Measurements from ENCODE around the gene NDUFA6. TPM values are rescaled to one million over a fixed set of nuclear protein-coding genes. Genes with fewer than 3 reads are reported as not detected.
A peak's percentile ranks its signal among the peaks of the same experiment; 100 is the strongest.
"Not testable (repeated sequence)": the region's sequence is repeated elsewhere in the genome, so short reads cannot be mapped to it uniquely, and the experiment has no call there.

NDUFA6 gene
- total RNA-seq, 1 experiment from 2014 or later = 112 TPM

- H3K4me1 ChIP-seq = no peaks in the 10 kb centered on the region
- H3K9me3 ChIP-seq (replicated peaks) = no peaks in the 10 kb centered on the region
- no peak overlapping the region for H3K27ac ChIP-seq
- H3K27me3 ChIP-seq = no peaks in the 10 kb centered on the region
- no peak for DNase-seq
- H3K4me3 ChIP-seq = no peak overlapping the region
- no peaks in the 10 kb centered on the region for H3K36me3 ChIP-seq
Measured at GRCh38 chr22:42127606-42128005, 37.0 kb upstream of the NDUFA6 start.

- not testable (repeated sequence) for H3K36me3 ChIP-seq; H3K27me3 ChIP-seq; DNase-seq; H3K4me3 ChIP-seq; H3K27ac ChIP-seq; H3K4me1 ChIP-seq; H3K9me3 ChIP-seq (replicated peaks)
Measured at GRCh38 chr22:42123529-42123928, 33.0 kb upstream of the NDUFA6 start.

GRCh38 chr22:42120231-42121021 lies 29.9 kb upstream of the NDUFA6 start:
- H3K9me3 ChIP-seq (replicated peaks); DNase-seq; H3K27ac ChIP-seq; H3K4me1 ChIP-seq; H3K36me3 ChIP-seq; H3K27me3 ChIP-seq; H3K4me3 ChIP-seq: not testable (repeated sequence)

GRCh38 chr22:42116848-42117424 lies 26.4 kb upstream of the NDUFA6 start:
- DNase-seq = peak in 1 of 2 experiments; percentile 49
- Histone ChIP-seq H3K36me3 (no peaks in the 10 kb centered on the region), H3K9me3 (replicated peaks) (no peaks in the 10 kb centered on the region), H3K27me3 (no peaks in the 10 kb centered on the region), H3K4me3 (no peak overlapping the region), H3K27ac (no peak overlapping the region), H3K4me1 (no peaks in the 10 kb centered on the region)

GRCh38 chr22:42115420-42115830 lies 24.9 kb upstream of the NDUFA6 start:
- H3K27me3 ChIP-seq; H3K4me3 ChIP-seq; H3K36me3 ChIP-seq; H3K27ac ChIP-seq; DNase-seq; H3K9me3 ChIP-seq (replicated peaks); H3K4me1 ChIP-seq: not testable (repeated sequence)

GRCh38 chr22:42114721-42115120 lies 24.1 kb upstream of the NDUFA6 start:
- no peaks in the 10 kb centered on the region for H3K9me3 ChIP-seq (replicated peaks)
- peak in 1 of 2 experiments; percentile 61 for DNase-seq
- H3K27ac ChIP-seq = no peak overlapping the region
- no peaks in the 10 kb centered on the region for H3K27me3 ChIP-seq
- H3K4me3 ChIP-seq = no peak overlapping the region
- H3K4me1 ChIP-seq = no peaks in the 10 kb centered on the region
- no peaks in the 10 kb centered on the region for H3K36me3 ChIP-seq

- H3K36me3 ChIP-seq; H3K9me3 ChIP-seq (replicated peaks); H3K27me3 ChIP-seq; H3K4me1 ChIP-seq; H3K27ac ChIP-seq; H3K4me3 ChIP-seq: not testable (repeated sequence)
- peak in 1 of 2 experiments; percentile 42 for DNase-seq
Measured at GRCh38 chr22:42112793-42113192, 22.2 kb upstream of the NDUFA6 start.

GRCh38 chr22:42111798-42112197 lies 21.2 kb upstream of the NDUFA6 start:
- no peaks in the 10 kb centered on the region for H3K9me3 ChIP-seq (replicated peaks)
- DNase-seq = no peak
- H3K27ac ChIP-seq = no peak overlapping the region
- H3K4me3 ChIP-seq = no peak overlapping the region
- no peaks in the 10 kb centered on the region for H3K36me3 ChIP-seq
- H3K4me1 ChIP-seq = no peaks in the 10 kb centered on the region
- no peaks in the 10 kb centered on the region for H3K27me3 ChIP-seq

- Histone ChIP-seq H3K27me3 (no peaks in the 10 kb centered on the region), H3K4me1 (no peaks in the 10 kb centered on the region), H3K27ac (no peak overlapping the region), H3K9me3 (replicated peaks) (peaks cover 4% of the 10 kb centered on the region; the same call in 1 of the 2 replicates), H3K4me3 (no peak overlapping the region), H3K36me3 (no peaks in the 10 kb centered on the region)
- DNase-seq = no peak
Measured at GRCh38 chr22:42108848-42109247, 18.3 kb upstream of the NDUFA6 start.

GRCh38 chr22:42104332-42104860 lies 13.8 kb upstream of the NDUFA6 start:
- peaks cover 13% of the 10 kb centered on the region; the same call in 1 of the 2 replicates for H3K9me3 ChIP-seq (replicated peaks)
- H3K4me1 ChIP-seq, DNase-seq, H3K36me3 ChIP-seq, H3K4me3 ChIP-seq, H3K27ac ChIP-seq, H3K27me3 ChIP-seq: not testable (repeated sequence)

GRCh38 chr22:42101199-42101598 lies 10.6 kb upstream of the NDUFA6 start:
- DNase-seq = no peak
- H3K9me3 ChIP-seq (replicated peaks) = peaks cover 13% of the 10 kb centered on the region; the same call in 1 of the 2 replicates
- no peaks in the 10 kb centered on the region for H3K4me1 ChIP-seq
- no peak overlapping the region for H3K4me3 ChIP-seq
- H3K27ac ChIP-seq = no peak overlapping the region
- no peaks in the 10 kb centered on the region for H3K27me3 ChIP-seq
- H3K36me3 ChIP-seq = no peaks in the 10 kb centered on the region

- H3K27me3 ChIP-seq = no peaks in the 10 kb centered on the region
- H3K4me1 ChIP-seq = no peaks in the 10 kb centered on the region
- H3K36me3 ChIP-seq = peaks cover 12% of the 10 kb centered on the region
- no peaks in the 10 kb centered on the region for H3K9me3 ChIP-seq (replicated peaks)
- no peak for DNase-seq
- H3K4me3 ChIP-seq = peak overlapping the region; percentile 83
- peak overlapping the region; percentile 35; the same call in 1 of the 2 replicates for H3K27ac ChIP-seq
Measured at GRCh38 chr22:42091455-42091782, 847 bp upstream of the NDUFA6 start.

GRCh38 chr22:42086051-42086450 lies 4.5 kb downstream of the NDUFA6 start:
- Histone ChIP-seq H3K4me3 (no peak overlapping the region), H3K9me3 (replicated peaks) (no peaks in the 10 kb centered on the region), H3K27ac (no peak overlapping the region), H3K4me1 (no peaks in the 10 kb centered on the region), H3K36me3 (peaks cover 36% of the 10 kb centered on the region), H3K27me3 (no peaks in the 10 kb centered on the region)
- no peak for DNase-seq

GRCh38 chr22:42084874-42085273 lies 5.7 kb downstream of the NDUFA6 start:
- H3K27ac ChIP-seq = no peak overlapping the region
- peaks cover 36% of the 10 kb centered on the region for H3K36me3 ChIP-seq

GRCh38 chr22:42083119-42083518 lies 7.5 kb downstream of the NDUFA6 start:
- Histone ChIP-seq H3K36me3 (peaks cover 33% of the 10 kb centered on the region), H3K27me3 (no peaks in the 10 kb centered on the region), H3K4me3 (no peak overlapping the region), H3K27ac (no peak overlapping the region), H3K4me1 (peaks cover 4% of the 10 kb centered on the region; the same call in 1 of the 2 replicates), H3K9me3 (replicated peaks) (no peaks in the 10 kb centered on the region)
- DNase-seq = no peak

More at GRCh38 chr22:42084874-42085273, 5.7 kb downstream of the NDUFA6 start:
- no peak overlapping the region for H3K4me3 ChIP-seq
- no peaks in the 10 kb centered on the region for H3K4me1 ChIP-seq
- no peaks in the 10 kb centered on the region for H3K9me3 ChIP-seq (replicated peaks)
- no peak for DNase-seq
- no peaks in the 10 kb centered on the region for H3K27me3 ChIP-seq
